Transverse colon (tissue), 4 donors: ENCODE data around the gene BHLHE23.

Experiments used
- EP300 ChIP-seq: sonication (generic); formaldehyde crosslinking; IDR thresholded peaks from one replicate; pipeline ENCODE4 v1.6.1; 2017; ENCODE audit warnings: antibody characterized with exemption, low read depth
- POLR2AphosphoS5 ChIP-seq, 3 donors: sonication (generic); formaldehyde crosslinking; IDR thresholded peaks; one replicate each; pipeline ENCODE4 v1.6.1; 2016; ENCODE audit warnings: antibody characterized with exemption in 3 of 3
- TF ChIP-seq, protein P1 (sequence below), 5 experiments: fragments of 200-600 bp in 3 of 5; fragments of 450-650 bp in 2 of 5; sonication (generic) in 3 of 5; IDR thresholded peaks; 1 replicate in 2 of 5; 2 replicates in 3 of 5; pipeline ENCODE4 v1.5.1; 2016 to 2017; ENCODE audit warnings: antibody characterized with exemption in 5 of 5, inconsistent platforms in 3 of 5, mild to moderate bottlenecking in 2 of 5, moderate library complexity in 1 of 5

DNA sequence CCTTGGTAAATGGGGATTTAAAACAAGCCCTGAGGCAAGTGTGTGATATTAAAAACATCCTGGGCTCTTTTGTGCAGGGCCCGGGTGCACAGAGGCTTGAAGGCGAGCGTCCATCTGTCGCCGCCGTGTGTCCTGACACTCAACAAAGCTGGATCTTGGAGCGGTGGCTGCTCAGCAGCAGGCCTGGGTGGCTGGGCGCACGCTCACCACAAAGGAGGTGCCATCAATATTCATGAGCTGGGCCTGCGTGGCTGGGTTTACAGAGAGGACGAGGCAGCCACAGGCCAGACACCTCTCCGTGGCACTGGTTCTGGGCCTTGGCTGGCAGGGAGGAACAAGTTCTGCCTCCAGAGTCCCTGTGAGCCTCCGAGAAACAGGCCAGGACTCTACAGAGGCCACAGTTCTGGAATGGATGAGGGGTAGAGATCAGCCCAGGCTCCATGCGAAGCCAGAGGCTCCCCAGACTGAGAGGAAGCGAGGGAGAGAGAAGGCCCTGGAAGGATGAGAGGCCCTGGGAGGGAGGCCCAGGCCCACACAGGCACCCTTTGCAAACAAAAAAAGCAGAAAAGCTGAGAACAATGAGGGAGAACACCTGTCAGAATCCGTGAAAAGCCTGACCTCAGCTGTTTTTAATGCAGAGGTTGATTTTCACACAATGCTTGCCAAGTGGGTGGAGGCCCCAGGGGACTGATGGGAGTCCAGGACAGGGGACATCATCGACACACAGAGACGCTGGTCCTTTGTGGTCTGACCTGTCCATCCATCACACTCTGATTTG is 21.9 kb downstream of the BHLHE23 start:
- TF ChIP-seq, protein P1, sequence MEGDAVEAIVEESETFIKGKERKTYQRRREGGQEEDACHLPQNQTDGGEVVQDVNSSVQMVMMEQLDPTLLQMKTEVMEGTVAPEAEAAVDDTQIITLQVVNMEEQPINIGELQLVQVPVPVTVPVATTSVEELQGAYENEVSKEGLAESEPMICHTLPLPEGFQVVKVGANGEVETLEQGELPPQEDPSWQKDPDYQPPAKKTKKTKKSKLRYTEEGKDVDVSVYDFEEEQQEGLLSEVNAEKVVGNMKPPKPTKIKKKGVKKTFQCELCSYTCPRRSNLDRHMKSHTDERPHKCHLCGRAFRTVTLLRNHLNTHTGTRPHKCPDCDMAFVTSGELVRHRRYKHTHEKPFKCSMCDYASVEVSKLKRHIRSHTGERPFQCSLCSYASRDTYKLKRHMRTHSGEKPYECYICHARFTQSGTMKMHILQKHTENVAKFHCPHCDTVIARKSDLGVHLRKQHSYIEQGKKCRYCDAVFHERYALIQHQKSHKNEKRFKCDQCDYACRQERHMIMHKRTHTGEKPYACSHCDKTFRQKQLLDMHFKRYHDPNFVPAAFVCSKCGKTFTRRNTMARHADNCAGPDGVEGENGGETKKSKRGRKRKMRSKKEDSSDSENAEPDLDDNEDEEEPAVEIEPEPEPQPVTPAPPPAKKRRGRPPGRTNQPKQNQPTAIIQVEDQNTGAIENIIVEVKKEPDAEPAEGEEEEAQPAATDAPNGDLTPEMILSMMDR (IDR thresholded peaks at IDR 0.05): no peak
- TF ChIP-seq POLR2AphosphoS5 (IDR thresholded peaks at IDR 0.05) (no peak), EP300 (no peak)
